ENCODE results near the gene ANKRD35. TPM values are rescaled to one million over a fixed set of nuclear protein-coding genes. Genes with fewer than 3 reads are reported as not detected.

The ANKRD35 gene
- total and polyA plus RNA-seq, 2 of the 8 experiments (the other 6 are each of a cell fraction or from before 2014, with no cell fraction given): 1.6 to 3.0 TPM

DNA sequence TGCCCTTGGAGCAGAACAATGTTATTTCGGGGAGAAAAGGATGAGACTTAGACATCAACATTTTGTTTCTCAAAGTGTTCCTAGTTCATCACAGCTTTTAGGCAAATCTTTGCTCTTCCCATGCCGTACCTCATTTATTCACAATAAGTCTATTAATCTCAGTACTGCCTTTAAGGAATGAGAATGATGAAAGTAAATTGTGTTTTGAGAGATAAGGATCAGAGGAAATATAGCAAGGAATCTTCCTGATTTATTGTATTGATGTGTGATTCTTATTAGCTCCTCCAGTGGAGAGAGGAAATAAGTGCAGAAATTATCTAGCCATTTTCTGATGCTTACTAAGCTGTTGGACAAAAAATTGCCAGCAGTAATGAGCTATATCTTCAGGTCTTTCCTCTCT lies 59.6 kb downstream of the ANKRD35 start:
- Histone ChIP-seq H3K27me3 (replicated peaks in 1 of 4; ENCODE audit: control insufficient read depth in 3 of 4, extremely low read depth in 1 of 4, insufficient read depth in 3 of 4, low read length in 3 of 4) (no peaks in the 10 kb centered on the region), H2BK12ac (ENCODE audit: low read depth, low read length) (no peak overlapping the region), H3K9me3 (ENCODE audit: insufficient read depth in 2 of 2, low read depth in 1 of 2, low read length in 1 of 2) (no peaks in the 10 kb centered on the region), H2BK20ac (ENCODE audit: low read length) (no peak overlapping the region), H2AK5ac (ENCODE audit: low read depth, low read length) (no peak overlapping the region), H4K8ac (ENCODE audit: extremely low read depth, insufficient read depth, low read length) (no peak overlapping the region), H3K23ac (ENCODE audit: insufficient read length) (no peak overlapping the region), H3K79me1 (ENCODE audit: low read depth, low read length) (no peaks in the 10 kb centered on the region), H3K79me2 (ENCODE audit: control insufficient read depth in 1 of 2, insufficient read depth in 2 of 2, low read length in 2 of 2) (peaks cover 0 to 13% of the 10 kb centered on the region in 2 experiments; a peak in 3 of 4 replicates), H3K4me3 (ENCODE audit: extremely low read depth in 1 of 4, insufficient read depth in 2 of 4, low read depth in 3 of 4, low read length in 4 of 4) (no peak overlapping the region), H4K5ac (ENCODE audit: insufficient read length, low read depth, low read length) (no peak overlapping the region), H4K20me1 (replicated peaks in 1 of 2; ENCODE audit: control insufficient read depth in 1 of 2, insufficient read depth in 2 of 2, low read length in 2 of 2) (peaks cover 2 to 3% of the 10 kb centered on the region in 2 experiments), H2AFZ (ENCODE audit: low read length) (no peak overlapping the region), H3K23me2 (ENCODE audit: low read depth, low read length) (peaks cover 5% of the 10 kb centered on the region; the same call in 1 of the 2 replicates), H3K27ac (ENCODE audit: low read depth, low read length) (no peak overlapping the region), H3K4me2 (ENCODE audit: insufficient read depth in 1 of 2, low read depth in 2 of 2, low read length in 2 of 2) (no peak overlapping the region), H3K18ac (ENCODE audit: extremely low read depth, low read length) (no peak overlapping the region), H3K56ac (replicated peaks; ENCODE audit: insufficient read length, low read depth, low read length) (no peak overlapping the region), H4K91ac (replicated peaks; ENCODE audit: insufficient read length, low read length) (no peak overlapping the region), H3K36me3 (ENCODE audit: control insufficient read depth in 2 of 4, insufficient read depth in 4 of 4, low read length in 3 of 4) (peaks cover 10 to 47% (median 29%) of the 10 kb centered on the region in 4 experiments; a peak in 7 of 8 replicates), H3K9ac (replicated peaks in 1 of 4; ENCODE audit: extremely low read depth in 1 of 4, low read depth in 3 of 4, low read length in 3 of 4) (no peak overlapping the region), H2BK5ac (ENCODE audit: low read depth, low read length) (no peak overlapping the region), H3K4me1 (replicated peaks in 1 of 4; ENCODE audit: control insufficient read depth in 3 of 4, insufficient read depth in 4 of 4, low read length in 3 of 4) (peaks cover 0 to 4% (median 0%) of the 10 kb centered on the region in 4 experiments; a peak in 1 of 7 replicates), H3K4ac (replicated peaks; ENCODE audit: insufficient read length, low read depth, low read length) (no peak overlapping the region), H2BK15ac (ENCODE audit: low read length) (no peak overlapping the region), H3K14ac (ENCODE audit: insufficient read length) (no peak overlapping the region), H2BK120ac (replicated peaks; ENCODE audit: low read depth, low read length) (no peak overlapping the region)
- CTCF ChIA-PET (ENCODE audit: partially characterized antibody): interaction anchor here (1.4 to 14.5 kb wide), 2 partner anchors 21 to 33 kb away, joined by 4 to 109 read pairs; partner anchors contain the start of genes NUDT17 and PIAS3
- DNase-seq (ENCODE audit: low read depth in 1 of 2, low spot score in 2 of 2) (no peak), FAIRE-seq (no peak)
- POLR2A ChIA-PET (ENCODE audit: partially characterized antibody): interaction anchor here (0.7 to 3.9 kb wide), 5 partner anchors 19 to 545 kb away, joined by 3 to 25 read pairs (median 7); partner anchors contain the start of genes NUDT17 and PIAS3
- no peak for TF ChIP-seq HDAC6 (IDR thresholded peaks at IDR 0.05; ENCODE audit: low read depth, low read length)
- TF ChIP-seq BACH1 (IDR thresholded peaks at IDR 0.05; ENCODE audit: low read length): no peak
- TF ChIP-seq SP4 (IDR thresholded peaks at IDR 0.05; ENCODE audit: low read length): no peak
- whole genome bisulfite sequencing, 2 experiments (ENCODE audit: extremely low coverage in 1 of 2, insufficient coverage in 1 of 2, insufficient read length in 1 of 2, insufficient replicate concordance in 2 of 2, low coverage in 1 of 2, low lambda C conversion rate in 2 of 2, missing lambda C conversion rate in 1 of 2): 86% methylated on average over 2 of the region's 2 CpGs; no CpG with 5 or more reads in 1 of the 2 experiments

Data from H1 (cell line).